WTC11 (cell line): ENCODE results near the gene BRMS1.

Experiments
- ATF3 ChIP-seq: sonication (generic); formaldehyde crosslinking; conservative IDR thresholded peaks from 2 replicates; pipeline ENCODE4 v1.8.1; 2022; ENCODE audit warnings: mild to moderate bottlenecking, missing genetic modification reagents
- CTCF ChIP-seq: fragments of 200-600 bp; IDR thresholded peaks from 2 replicates; pipeline ENCODE4 v1.8.0; 2022; ENCODE audit warnings: antibody characterized with exemption
- ZNF263 ChIP-seq: sonication (generic); formaldehyde crosslinking; IDR thresholded peaks from 2 replicates; pipeline ENCODE4 v1.8.1; 2022; ENCODE audit warnings: low read depth, mild to moderate bottlenecking, moderate library complexity, missing genetic modification reagents
- ZNF532 ChIP-seq: fragments of 250-450 bp; sonication (Bioruptor Pico); IDR thresholded peaks from 2 replicates; pipeline ENCODE4 v1.9.0; 2021; ENCODE audit warnings: mild to moderate bottlenecking, borderline replicate concordance

- TF ChIP-seq ZNF263 (CRISPR knock-in tag) (no peak), CTCF (peak; percentile 79), ATF3 (no peak), ZNF532 (no peak)
Measured at GRCh38 chr11:66386171-66387069, 41.5 kb upstream of the BRMS1 start.
